ENCODE measurements around the gene TMPRSS6.

- no peak for TF ChIP-seq CTCF (conservative IDR thresholded peaks at IDR 0.05)
- no peak for TF ChIP-seq EZH2 (IDR thresholded peaks at IDR 0.05; ENCODE audit: low read depth)
Observed at GRCh38 chr22:37033605-37034430, 75.7 kb downstream of the TMPRSS6 start.
